Endodermal cell (in vitro differentiated cells): ENCODE results near the gene ZNG1C. TPM values are rescaled to one million over a fixed set of nuclear protein-coding genes. Genes with fewer than 3 reads are reported as not detected.
"Not testable (repeated sequence)": the region's sequence is repeated elsewhere in the genome, so short reads cannot be mapped to it uniquely, and the experiment has no call there.

ENCODE experiments used
- DNase-seq: peaks from one replicate; pipeline ENCODE4 v3.0.0-alpha.2; 2017
- H3K27ac ChIP-seq: 2 replicates; pipeline ENCODE4 v1.5.1; 2013; ENCODE audit warnings: mild to moderate bottlenecking, low read depth, low read length, moderate library complexity
- H3K27me3 ChIP-seq: 2 replicates; pipeline ENCODE4 v1.6.1; 2013; ENCODE audit warnings: mild to moderate bottlenecking, low read length, moderate library complexity; ENCODE audit not compliant: insufficient read depth, control insufficient read depth, poor library complexity, severe bottlenecking
- H3K36me3 ChIP-seq: 2 replicates; pipeline ENCODE4 v1.7.0; 2013; ENCODE audit warnings: mild to moderate bottlenecking, low read length, moderate library complexity; ENCODE audit not compliant: control insufficient read depth, insufficient read depth
- H3K4me1 ChIP-seq: one replicate; pipeline ENCODE4 v1.7.0; 2013; ENCODE audit warnings: low read length; ENCODE audit not compliant: control insufficient read depth, insufficient read depth
- H3K4me3 ChIP-seq: 2 replicates; pipeline ENCODE4 v1.5.1; 2013; ENCODE audit warnings: mild to moderate bottlenecking, low read length, moderate library complexity
- H3K9ac ChIP-seq: 2 replicates; pipeline ENCODE4 v1.6.1; 2013; ENCODE audit warnings: mild to moderate bottlenecking, low read length, moderate library complexity; ENCODE audit not compliant: poor library complexity, severe bottlenecking; ENCODE audit errors: extremely low read depth
- H3K9me3 ChIP-seq: 2 replicates; pipeline ENCODE4 v1.6.1; 2013; ENCODE audit warnings: mild to moderate bottlenecking, low read length, moderate library complexity; ENCODE audit not compliant: control insufficient read depth
- H3K27ac Mint-ChIP-seq: 2 replicates; pipeline ENCODE4 v1.8.0; 2020; ENCODE audit warnings: mixed read lengths
- H3K27me3 Mint-ChIP-seq: 2 replicates; pipeline ENCODE4 v1.8.0; 2021; ENCODE audit warnings: mild to moderate bottlenecking, mixed read lengths; ENCODE audit not compliant: insufficient read depth
- H3K36me3 Mint-ChIP-seq: 2 replicates; pipeline ENCODE4 v1.8.0; 2020; ENCODE audit warnings: low read depth, mixed read lengths
- H3K4me1 Mint-ChIP-seq: 2 replicates; pipeline ENCODE4 v1.8.0; 2020; ENCODE audit warnings: mixed read lengths
- H3K4me3 Mint-ChIP-seq: 2 replicates; pipeline ENCODE4 v1.8.0; 2020; ENCODE audit warnings: mild to moderate bottlenecking, moderate library complexity, mixed read lengths
- H3K9me3 Mint-ChIP-seq: 2 replicates; pipeline ENCODE4 v1.8.0; 2020; ENCODE audit warnings: mild to moderate bottlenecking, mixed read lengths
- WGBS, 2 experiments: methylation state at CpG; one replicate each; pipeline versions ENCODE4 v1.1.5 to v1.1.7; 2013; ENCODE audit warnings: missing lambda C conversion rate in 2 of 2, mixed read lengths in 1 of 2; ENCODE audit not compliant: insufficient coverage in 1 of 2, insufficient read length in 1 of 2; 5-methylcytosine and 5-hydroxymethylcytosine counted together
- total RNA-seq, 2 donors: library from RNA; stranded (reverse); fragmentation: NEBNext Ultra II Directional in 1 of 2; extraction: Animal tissue kit (Norgen Biotek cat#: 25700) in 1 of 2; gene quantifications; 2 replicates in 1 of 2; 3 replicates in 1 of 2; pipeline ENCODE4 v1.2.1, GENCODE V29; 2021
- TF ChIP-seq, protein P1 (sequence below): fragments of 200-600 bp; sonication (generic); conservative IDR thresholded peaks from 2 replicates; pipeline ENCODE4 v1.5.0; 2021; ENCODE audit warnings: antibody characterized with exemption, mild to moderate bottlenecking

The ZNG1C gene
- total RNA-seq, 2 donors from 2014 or later, result 32.6 to 37.1 TPM

DNA sequence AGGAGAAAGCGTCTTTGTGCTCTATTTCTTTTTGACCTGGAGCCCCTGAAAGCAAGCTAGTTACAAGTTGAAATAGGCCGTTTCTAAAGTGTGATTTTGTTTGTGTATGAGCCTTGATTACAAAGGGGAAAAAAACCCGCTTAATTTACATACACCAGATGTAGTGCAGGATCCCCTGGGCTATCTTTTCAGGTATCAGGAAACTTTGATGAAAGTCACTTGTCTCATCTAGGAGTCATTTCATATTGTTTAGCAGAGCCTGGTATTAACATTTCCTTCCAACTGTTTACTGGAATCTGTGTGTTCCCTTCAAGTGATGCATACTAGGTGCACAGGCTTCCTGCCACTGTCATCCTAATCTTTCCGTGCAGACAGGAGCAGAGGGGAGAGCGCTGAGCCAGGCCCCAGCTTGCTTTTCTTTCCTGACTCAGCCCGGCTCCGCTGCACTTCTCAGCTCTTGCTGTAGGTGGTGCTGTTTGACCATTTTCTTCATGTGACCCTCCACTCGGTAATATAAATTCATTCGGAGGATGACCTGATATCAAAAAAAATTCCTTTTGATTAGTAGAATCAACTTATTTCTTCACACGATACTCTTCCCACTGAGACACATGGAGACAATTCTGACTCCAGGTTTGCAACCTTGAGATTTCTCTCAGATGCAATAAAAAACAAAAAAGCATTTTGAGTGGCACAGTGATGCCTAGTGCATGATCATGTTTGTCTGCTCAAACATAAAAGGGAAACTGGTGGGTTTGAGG is 100.7 kb downstream of the ZNG1C start:
- 31% methylated on average over 2 of the region's 10 CpGs; no CpG with 5 or more reads in 1 of the 2 experiments for WGBS, 2 experiments
- H3K27me3 ChIP-seq, H3K4me3 ChIP-seq, H3K4me3 Mint-ChIP-seq, H3K36me3 Mint-ChIP-seq, H3K27ac ChIP-seq, DNase-seq, H3K4me1 ChIP-seq, H3K9me3 Mint-ChIP-seq, H3K9ac ChIP-seq, H3K27ac Mint-ChIP-seq, H3K9me3 ChIP-seq, H3K36me3 ChIP-seq, H3K4me1 Mint-ChIP-seq: not testable (repeated sequence)
- peaks cover 31% of the 10 kb centered on the region for H3K27me3 Mint-ChIP-seq
- TF ChIP-seq, protein P1, sequence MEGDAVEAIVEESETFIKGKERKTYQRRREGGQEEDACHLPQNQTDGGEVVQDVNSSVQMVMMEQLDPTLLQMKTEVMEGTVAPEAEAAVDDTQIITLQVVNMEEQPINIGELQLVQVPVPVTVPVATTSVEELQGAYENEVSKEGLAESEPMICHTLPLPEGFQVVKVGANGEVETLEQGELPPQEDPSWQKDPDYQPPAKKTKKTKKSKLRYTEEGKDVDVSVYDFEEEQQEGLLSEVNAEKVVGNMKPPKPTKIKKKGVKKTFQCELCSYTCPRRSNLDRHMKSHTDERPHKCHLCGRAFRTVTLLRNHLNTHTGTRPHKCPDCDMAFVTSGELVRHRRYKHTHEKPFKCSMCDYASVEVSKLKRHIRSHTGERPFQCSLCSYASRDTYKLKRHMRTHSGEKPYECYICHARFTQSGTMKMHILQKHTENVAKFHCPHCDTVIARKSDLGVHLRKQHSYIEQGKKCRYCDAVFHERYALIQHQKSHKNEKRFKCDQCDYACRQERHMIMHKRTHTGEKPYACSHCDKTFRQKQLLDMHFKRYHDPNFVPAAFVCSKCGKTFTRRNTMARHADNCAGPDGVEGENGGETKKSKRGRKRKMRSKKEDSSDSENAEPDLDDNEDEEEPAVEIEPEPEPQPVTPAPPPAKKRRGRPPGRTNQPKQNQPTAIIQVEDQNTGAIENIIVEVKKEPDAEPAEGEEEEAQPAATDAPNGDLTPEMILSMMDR, result peak; percentile 44

DNA sequence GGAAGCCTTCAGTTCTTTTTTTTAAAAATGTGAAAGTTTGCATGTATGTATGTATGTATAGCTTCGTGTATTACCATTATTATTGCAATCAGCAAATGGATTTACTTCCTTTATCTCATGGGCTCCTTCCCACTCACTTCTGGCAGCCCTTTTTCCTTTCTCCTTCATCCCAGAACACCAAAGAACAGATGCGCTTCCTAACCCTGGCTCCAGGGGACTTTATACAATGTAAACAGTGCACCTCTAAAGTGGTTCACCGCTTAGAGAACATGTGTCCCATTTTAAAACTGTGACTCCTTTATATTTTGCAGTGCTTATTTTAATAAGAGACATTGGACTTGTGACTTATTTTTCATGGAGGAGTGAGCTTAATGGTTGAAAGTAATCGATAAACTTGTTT is 101.5 kb downstream of the ZNG1C start:
- H3K4me3 Mint-ChIP-seq, H3K9me3 Mint-ChIP-seq, DNase-seq, H3K9ac ChIP-seq, H3K4me1 ChIP-seq, H3K4me3 ChIP-seq, H3K27ac Mint-ChIP-seq, H3K27ac ChIP-seq, H3K9me3 ChIP-seq, H3K36me3 Mint-ChIP-seq, H3K4me1 Mint-ChIP-seq, H3K36me3 ChIP-seq: not testable (repeated sequence)
- H3K27me3 ChIP-seq, result peaks cover 15% of the 10 kb centered on the region
- H3K27me3 Mint-ChIP-seq, result peaks cover 34% of the 10 kb centered on the region
- 76% methylated on average over 3 of the region's 4 CpGs; no CpG with 5 or more reads in 1 of the 2 experiments for WGBS, 2 experiments

DNA sequence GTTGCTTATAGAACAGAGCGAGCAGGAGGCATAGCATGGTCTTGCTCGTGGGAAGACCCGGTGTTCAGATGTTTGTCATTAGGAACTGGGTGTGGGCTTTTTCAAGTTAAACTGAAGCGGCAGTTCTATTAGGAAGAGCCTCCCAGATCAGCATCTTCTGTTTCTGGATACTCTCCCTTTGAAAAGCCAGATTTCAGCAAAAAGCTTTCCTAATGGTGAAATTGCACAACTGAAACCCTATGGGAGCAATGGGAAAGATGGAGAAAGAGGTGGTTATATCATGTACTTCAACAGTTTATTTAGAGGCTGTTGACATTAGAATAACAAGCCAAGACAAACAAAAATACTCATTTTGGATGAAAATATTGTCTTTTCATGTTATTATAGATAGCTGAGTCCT is 102.2 kb downstream of the ZNG1C start:
- DNase-seq, H3K4me1 Mint-ChIP-seq, H3K4me3 ChIP-seq, H3K4me1 ChIP-seq, H3K36me3 ChIP-seq, H3K27ac ChIP-seq, H3K4me3 Mint-ChIP-seq, H3K36me3 Mint-ChIP-seq, H3K9ac ChIP-seq, H3K9me3 ChIP-seq, H3K9me3 Mint-ChIP-seq, H3K27ac Mint-ChIP-seq: not testable (repeated sequence)
- WGBS, 2 experiments, result 67 to 84% methylated on average over 1 to 2 of the region's 4 CpGs
- peaks cover 41% of the 10 kb centered on the region for H3K27me3 Mint-ChIP-seq
- H3K27me3 ChIP-seq, result peaks cover 22% of the 10 kb centered on the region

Other genes with a start within 250 kb of the ZNG1C start
- under 1 TPM in 1 of 2 donors, not detected in 1; 0.15 TPM for gene FOXD4L3, start 60.9 kb downstream of the ZNG1C start, total RNA-seq
- under 1 TPM; 0.33 to 0.64 TPM for gene PGM5, start 114.6 kb downstream of the ZNG1C start, total RNA-seq